PC-3 (cell line): Measurements from ENCODE around the gene SUZ12. TPM values are rescaled to one million over a fixed set of nuclear protein-coding genes. Genes with fewer than 3 reads are reported as not detected.
"Not testable (repeated sequence)": the region's sequence is repeated elsewhere in the genome, so short reads cannot be mapped to it uniquely, and the experiment has no call there.

Experiments
- ATAC-seq: fragments of 200-7000 bp; cut with Tn5 transposase; 2 replicates; pipeline ENCODE4 v1.9.1; 2020; ENCODE audit warnings: mild to moderate bottlenecking, moderate library complexity
- BruUV-seq: library from RNA; stranded (reverse); fragments of 400-500 nt; replicated peaks from 2 replicates; lab custom pipeline; 2021; lab: Mats Ljungman, UMichigan
- CTCF ChIA-PET: fragments of 300-600 bp; sonication (Branson Sonifier 250); formaldehyde crosslinking; loops from one replicate; lab custom pipeline; 2022; ENCODE audit warnings: antibody characterized with exemption; lab: Charles Lee
- POLR2A ChIA-PET: fragments of 300-600 bp; sonication (Branson Sonifier 250); formaldehyde crosslinking; loops from one replicate; lab custom pipeline; 2022; ENCODE audit warnings: antibody characterized with exemption; ENCODE audit not compliant: unreplicated experiment; lab: Charles Lee
- DNase-seq: peaks from one replicate; pipeline ENCODE4 v3.0.0-alpha.2; 2015
- H2AFZ ChIP-seq: fragments of 300-600 bp; sonication (generic); 2 replicates; pipeline ENCODE4 v1.6.0; 2016; ENCODE audit warnings: antibody characterized with exemption, low read length
- H3F3A ChIP-seq: fragments of 300-600 bp; sonication (generic); one replicate; pipeline ENCODE4 v1.6.0; 2017; ENCODE audit warnings: antibody characterized with exemption, low read length, control low read depth, mild to moderate bottlenecking; ENCODE audit not compliant: unreplicated experiment
- H3K27ac ChIP-seq: fragments of 300-600 bp; sonication (generic); 2 replicates; pipeline ENCODE4 v1.5.1; 2016; ENCODE audit warnings: mild to moderate bottlenecking, low read length
- H3K27me3 ChIP-seq: fragments of 300-600 bp; sonication (generic); 2 replicates; pipeline ENCODE4 v1.6.1; 2016; ENCODE audit warnings: low read length, mixed read lengths
- H3K36me3 ChIP-seq: fragments of 300-600 bp; sonication (generic); 2 replicates; pipeline ENCODE4 v1.6.1; 2016; ENCODE audit warnings: low read depth, mixed run types, low read length, mixed read lengths
- H3K4me1 ChIP-seq: fragments of 300-600 bp; sonication (generic); 2 replicates; pipeline ENCODE4 v1.5.1; 2016; ENCODE audit warnings: low read length; ENCODE audit not compliant: insufficient read depth
- H3K4me2 ChIP-seq: fragments of 300-600 bp; sonication (generic); 2 replicates; pipeline ENCODE4 v1.6.0; 2016; ENCODE audit warnings: low read length
- H3K4me3 ChIP-seq: fragments of 300-600 bp; sonication (generic); 2 replicates; pipeline ENCODE4 v1.5.1; 2016; ENCODE audit warnings: mild to moderate bottlenecking, low read length, mixed read lengths
- H3K79me2 ChIP-seq: fragments of 300-600 bp; sonication (generic); 2 replicates; pipeline ENCODE4 v1.6.1; 2017; ENCODE audit warnings: low read length, mixed read lengths
- H3K9ac ChIP-seq: fragments of 300-600 bp; sonication (generic); 2 replicates; pipeline ENCODE4 v1.6.0; 2016; ENCODE audit warnings: mild to moderate bottlenecking, low read length
- H3K9me2 ChIP-seq: fragments of 300-600 bp; sonication (generic); replicated peaks from 2 replicates; pipeline ENCODE4 v1.6.1; 2016; ENCODE audit warnings: mixed run types, low read length, mixed read lengths
- H3K9me3 ChIP-seq: fragments of 300-600 bp; sonication (generic); 2 replicates; pipeline ENCODE4 v1.6.1; 2016; ENCODE audit warnings: low read length, mixed read lengths
- H4K20me1 ChIP-seq: fragments of 300-600 bp; sonication (generic); 2 replicates; pipeline ENCODE4 v1.6.1; 2016; ENCODE audit warnings: low read length, mixed read lengths
- CTCF ChIP-seq: fragments of 300-600 bp; sonication (generic); conservative IDR thresholded peaks from 2 replicates; pipeline ENCODE4 v1.5.1; 2017; ENCODE audit warnings: antibody characterized with exemption, low read depth, mild to moderate bottlenecking, low read length
- EZH2 ChIP-seq: fragments of 300-600 bp; sonication (generic); IDR thresholded peaks from one replicate; pipeline ENCODE4 v1.6.1; 2017; ENCODE audit warnings: antibody characterized with exemption, mild to moderate bottlenecking, low read length; ENCODE audit not compliant: unreplicated experiment
- EZH2phosphoT487 ChIP-seq: fragments of 300-600 bp; sonication (generic); IDR thresholded peaks from 2 replicates; pipeline ENCODE4 v1.6.1; 2018; ENCODE audit warnings: mild to moderate bottlenecking, antibody characterized with exemption, low read length, borderline replicate concordance
- intact Hi-C: fragments of 100-400 bp; cut with micrococcal nuclease; formaldehyde crosslinking; loops from 2 replicates; pipeline ENCODE4 v1.9.0; 2023
- total RNA-seq: library from RNA; depleted of rRNA; stranded (reverse); fragments of >200 nt; gene quantifications from 2 replicates; pipeline ENCODE4 v1.2.3, GENCODE V29; 2014

The SUZ12 gene
- total RNA-seq, 1 experiment from 2014 or later = 11.5 TPM

GRCh38 chr17:32033223-32033622 is 96.4 kb downstream of the SUZ12 start:
- CTCF ChIA-PET = no interaction called here
- Histone ChIP-seq H3K4me3 (no peak overlapping the region), H3K9me3 (no peaks in the 10 kb centered on the region), H3K79me2 (no peaks in the 10 kb centered on the region), H2AFZ (no peak overlapping the region), H3K9me2 (no peaks in the 10 kb centered on the region), H3K9ac (no peak overlapping the region), H3K4me2 (no peak overlapping the region), H4K20me1 (no peaks in the 10 kb centered on the region), H3K4me1 (no peaks in the 10 kb centered on the region), H3K27ac (no peak overlapping the region), H3F3A (no peaks in the 10 kb centered on the region), H3K27me3 (no peaks in the 10 kb centered on the region), H3K36me3 (no peaks in the 10 kb centered on the region)
- BruUV-seq = no TSS peak
- DNase-seq (no peak), ATAC-seq (no peak)
- TF ChIP-seq EZH2phosphoT487 (no peak), EZH2 (no peak), CTCF (no peak)
- POLR2A ChIA-PET = no interaction called here
- intact Hi-C loops = no loop called here

GRCh38 chr17:32033812-32034211 is 97.0 kb downstream of the SUZ12 start:
- H3K27ac ChIP-seq, intact Hi-C loops, H3F3A ChIP-seq, H3K27me3 ChIP-seq, H4K20me1 ChIP-seq, H3K9me2 ChIP-seq, DNase-seq, H3K4me1 ChIP-seq, BruUV-seq, CTCF ChIA-PET, ATAC-seq, H3K4me3 ChIP-seq, H3K9ac ChIP-seq, H3K36me3 ChIP-seq, POLR2A ChIA-PET, H3K9me3 ChIP-seq, H3K79me2 ChIP-seq, H2AFZ ChIP-seq, H3K4me2 ChIP-seq: not testable (repeated sequence)

- H3K36me3 ChIP-seq, BruUV-seq, POLR2A ChIA-PET, H3K9me3 ChIP-seq, H3K79me2 ChIP-seq, H3K4me1 ChIP-seq, H3K4me3 ChIP-seq, CTCF ChIA-PET, H3K27ac ChIP-seq, H3K4me2 ChIP-seq, H2AFZ ChIP-seq, H3K27me3 ChIP-seq, H3K9ac ChIP-seq, ATAC-seq, H4K20me1 ChIP-seq, H3K9me2 ChIP-seq, DNase-seq, H3F3A ChIP-seq, intact Hi-C loops: not testable (repeated sequence)
Observed at GRCh38 chr17:32040246-32040645, 103.4 kb downstream of the SUZ12 start.

- intact Hi-C loops, H3K27ac ChIP-seq, H2AFZ ChIP-seq, ATAC-seq, H3K27me3 ChIP-seq, H3K36me3 ChIP-seq, POLR2A ChIA-PET, H3K9me2 ChIP-seq, H3K4me3 ChIP-seq, H3K9me3 ChIP-seq, H3F3A ChIP-seq, DNase-seq, H3K79me2 ChIP-seq, H3K4me1 ChIP-seq, CTCF ChIA-PET, H3K4me2 ChIP-seq, H3K9ac ChIP-seq, H4K20me1 ChIP-seq, BruUV-seq: not testable (repeated sequence)
Observed at GRCh38 chr17:32041306-32041875, 104.6 kb downstream of the SUZ12 start.

- intact Hi-C loops, H3K27ac ChIP-seq, H3K4me1 ChIP-seq, ATAC-seq, H3K36me3 ChIP-seq, H3K9me2 ChIP-seq, H2AFZ ChIP-seq, H3K9me3 ChIP-seq, H3K4me3 ChIP-seq, CTCF ChIA-PET, H3K27me3 ChIP-seq, H3F3A ChIP-seq, POLR2A ChIA-PET, BruUV-seq, H4K20me1 ChIP-seq, H3K9ac ChIP-seq, H3K79me2 ChIP-seq, DNase-seq, H3K4me2 ChIP-seq: not testable (repeated sequence)
Observed at GRCh38 chr17:32042266-32042665, 105.5 kb downstream of the SUZ12 start.

GRCh38 chr17:32045611-32046010 is 108.8 kb downstream of the SUZ12 start:
- H3K36me3 ChIP-seq, H3K4me3 ChIP-seq, H3K79me2 ChIP-seq, intact Hi-C loops, CTCF ChIA-PET, H4K20me1 ChIP-seq, H3K27me3 ChIP-seq, H3K4me1 ChIP-seq, H3K27ac ChIP-seq, BruUV-seq, H2AFZ ChIP-seq, H3F3A ChIP-seq, H3K9me2 ChIP-seq, ATAC-seq, DNase-seq, H3K9me3 ChIP-seq, H3K4me2 ChIP-seq, H3K9ac ChIP-seq: not testable (repeated sequence)
- POLR2A ChIA-PET = interaction anchor here (0.7 kb wide), 1 partner anchor 21 kb away, joined by 4 read pairs; no protein-coding TSS in a partner anchor
